Gastroesophageal sphincter (tissue), 3 donors: ENCODE results near the gene CERK.

Source experiments
- CTCF ChIP-seq, 4 experiments: fragments of 200-600 bp in 2 of 4; fragments of 450-650 bp in 2 of 4; sonication (generic) in 1 of 4; IDR thresholded peaks; one replicate each; pipeline ENCODE4 v1.5.1; 2017 to 2019; ENCODE audit warnings: antibody characterized with exemption in 4 of 4, mild to moderate bottlenecking in 2 of 4, moderate library complexity in 2 of 4
- POLR2A ChIP-seq, 2 donors: fragments of 450-650 bp; IDR thresholded peaks; one replicate each; pipeline ENCODE4 v1.6.1; 2017; ENCODE audit warnings: antibody characterized with exemption in 2 of 2, mild to moderate bottlenecking in 2 of 2, moderate library complexity in 1 of 2

- TF ChIP-seq CTCF (IDR thresholded peaks at IDR 0.05) (no peak), POLR2A (IDR thresholded peaks at IDR 0.05) (no peak)
Observed at GRCh38 chr22:46675479-46675878, 62.6 kb downstream of the CERK start.
